Bronchial epithelial cell (primary cell): ENCODE data around the gene SPHK2. TPM values are rescaled to one million over a fixed set of nuclear protein-coding genes. Genes with fewer than 3 reads are reported as not detected.

ENCODE experiments used
- DNase-seq: peaks from one replicate; pipeline ENCODE4 v3.0.0-alpha.2; 2010; ENCODE audit warnings: low read depth
- FAIRE-seq: peaks from 2 replicates; lab custom pipeline; 2011; peaks lifted over from hg19 to GRCh38; lab: Jason Lieb, UNC
- H3K27me3 ChIP-seq: 2 replicates; pipeline ENCODE4 v1.5.1; 2011; ENCODE audit warnings: low read length; ENCODE audit not compliant: control insufficient read depth, insufficient read depth
- H3K36me3 ChIP-seq: 2 replicates; pipeline ENCODE4 v1.5.1; 2011; ENCODE audit warnings: low read length; ENCODE audit not compliant: control insufficient read depth, insufficient read depth
- H3K4me3 ChIP-seq: 2 replicates; pipeline ENCODE4 v1.5.1; 2011; ENCODE audit warnings: mild to moderate bottlenecking, low read depth, low read length, control low read depth
- CTCF ChIP-seq: IDR thresholded peaks from 2 replicates; pipeline ENCODE4 v1.5.1; 2011; ENCODE audit warnings: mild to moderate bottlenecking, moderate library complexity, low read length, control low read depth, inconsistent platforms; ENCODE audit not compliant: insufficient read depth, severe bottlenecking
- total RNA-seq: library from RNA; depleted of rRNA; stranded (reverse); fragments of >200 nt; gene quantifications from 2 replicates; pipeline ENCODE4 v1.2.1, GENCODE V29; 2014

SPHK2 gene
- total RNA-seq, 1 donor from 2014 or later, result 3.4 TPM

GRCh38 chr19:48641850-48642249 is 22.5 kb downstream of the SPHK2 start:
- FAIRE-seq, result no peak
- no peak for DNase-seq
- H3K4me3 ChIP-seq, result no peak overlapping the region
- no peak for TF ChIP-seq CTCF
- no peaks in the 10 kb centered on the region for H3K36me3 ChIP-seq
- H3K27me3 ChIP-seq, result no peaks in the 10 kb centered on the region

GRCh38 chr19:48642862-48643261 is 23.6 kb downstream of the SPHK2 start:
- DNase-seq (no peak), FAIRE-seq (no peak)
- no peaks in the 10 kb centered on the region for H3K36me3 ChIP-seq
- H3K27me3 ChIP-seq, result no peaks in the 10 kb centered on the region
- no peak for TF ChIP-seq CTCF
- no peak overlapping the region for H3K4me3 ChIP-seq

GRCh38 chr19:48644355-48644754 is 25.0 kb downstream of the SPHK2 start:
- TF ChIP-seq CTCF, result no peak
- no peak for FAIRE-seq
- no peak overlapping the region for H3K4me3 ChIP-seq

GRCh38 chr19:48644839-48645619 is 25.7 kb downstream of the SPHK2 start:
- Histone ChIP-seq H3K27me3 (no peaks in the 10 kb centered on the region), H3K36me3 (no peaks in the 10 kb centered on the region), H3K4me3 (peak overlapping the region; percentile 47)
- DNase-seq (peak; percentile 52), FAIRE-seq (no peak)
- TF ChIP-seq CTCF, result no peak

More at GRCh38 chr19:48644355-48644754, 25.0 kb downstream of the SPHK2 start:
- H3K36me3 ChIP-seq, result no peaks in the 10 kb centered on the region
- H3K27me3 ChIP-seq, result no peaks in the 10 kb centered on the region
- no peak for DNase-seq

- peak overlapping the region; percentile 47 for H3K4me3 ChIP-seq
- DNase-seq, result no peak
- H3K36me3 ChIP-seq, result no peaks in the 10 kb centered on the region
- no peak for TF ChIP-seq CTCF
- no peak for FAIRE-seq
- H3K27me3 ChIP-seq, result no peaks in the 10 kb centered on the region
Measured at GRCh38 chr19:48645620-48646000, 26.3 kb downstream of the SPHK2 start.
